ENCODE data around the gene BLM.
"Not testable (repeated sequence)": the region's sequence is repeated elsewhere in the genome, so short reads cannot be mapped to it uniquely, and the experiment has no call there.

Gene BLM

GRCh38 chr15:90840157-90840855 is 123.2 kb downstream of the BLM start:
- no peak for DNase-seq (ENCODE audit: extremely low read depth in 1 of 2, low read depth in 1 of 2)

DNA sequence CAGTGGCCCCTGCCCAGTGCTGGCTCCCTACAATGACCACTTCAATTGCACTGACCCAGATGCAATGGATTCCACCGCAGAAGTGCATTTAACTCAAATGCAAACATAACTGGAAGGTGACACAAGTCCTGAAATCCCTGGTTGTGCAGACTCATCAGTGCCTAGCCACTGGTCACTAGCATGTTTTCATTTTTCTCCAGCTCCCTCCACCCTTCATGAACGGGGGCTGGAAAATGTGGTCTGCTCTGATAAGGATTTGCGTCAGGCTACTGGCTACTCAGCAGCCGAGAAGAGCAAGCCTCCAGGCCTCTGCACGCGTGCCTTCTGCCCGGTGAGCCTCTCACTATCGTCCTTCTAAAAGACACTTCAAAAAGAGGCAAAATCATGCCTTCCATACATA is 123.8 kb downstream of the BLM start:
- DNase-seq (ENCODE audit: extremely low read depth in 1 of 2, low read depth in 1 of 2) = no peak

GRCh38 chr15:90844696-90845095 is 127.5 kb downstream of the BLM start:
- DNase-seq (ENCODE audit: extremely low read depth in 1 of 2, low read depth in 1 of 2) = no peak

- DNase-seq (ENCODE audit: extremely low read depth in 1 of 2, low read depth in 1 of 2) = no peak
These were observed 128.2 kb downstream of the BLM start for GRCh38 chr15:90845201-90845949.

DNA sequence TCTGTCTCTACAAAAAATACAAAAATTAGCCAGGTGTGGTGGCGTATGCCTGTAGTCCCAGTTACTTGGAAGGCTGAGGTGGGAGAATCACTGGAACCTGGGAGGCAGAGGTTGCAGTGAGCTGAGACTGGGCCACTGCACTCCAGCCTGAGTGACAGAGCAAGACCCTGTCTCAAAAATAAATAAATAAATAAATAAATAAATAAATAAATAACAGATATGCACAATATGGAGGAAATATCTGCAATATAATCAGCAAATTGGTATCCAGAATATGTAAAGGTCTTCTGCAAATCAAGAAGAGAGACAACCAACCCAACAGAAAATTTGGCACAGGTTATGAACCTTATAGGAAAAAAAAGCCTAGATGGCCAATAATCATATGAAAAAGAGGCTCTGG is 132.3 kb downstream of the BLM start:
- not testable (repeated sequence) for DNase-seq (ENCODE audit: extremely low read depth in 1 of 2, low read depth in 1 of 2)

DNA sequence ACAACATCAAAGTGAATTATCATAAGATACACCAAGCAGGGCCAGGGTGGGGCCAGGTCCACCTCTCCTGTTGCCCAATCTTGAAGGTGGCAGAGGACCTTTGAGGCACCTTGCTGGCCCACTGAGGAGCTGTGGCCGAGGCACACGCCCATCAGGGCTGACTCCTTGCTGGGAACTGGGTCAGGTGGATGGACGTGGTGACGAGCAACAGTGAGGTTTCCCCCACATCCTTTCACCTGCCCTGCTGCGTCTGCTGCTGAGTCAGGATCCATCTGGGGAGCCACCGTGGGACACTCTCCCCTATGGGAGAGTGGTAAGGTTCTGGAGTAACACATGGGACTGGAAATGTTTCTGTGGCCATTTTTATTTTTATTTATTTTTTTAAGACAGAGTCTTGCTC is 134.0 kb downstream of the BLM start:
- no peak for DNase-seq (ENCODE audit: extremely low read depth in 1 of 2, low read depth in 1 of 2)

DNA sequence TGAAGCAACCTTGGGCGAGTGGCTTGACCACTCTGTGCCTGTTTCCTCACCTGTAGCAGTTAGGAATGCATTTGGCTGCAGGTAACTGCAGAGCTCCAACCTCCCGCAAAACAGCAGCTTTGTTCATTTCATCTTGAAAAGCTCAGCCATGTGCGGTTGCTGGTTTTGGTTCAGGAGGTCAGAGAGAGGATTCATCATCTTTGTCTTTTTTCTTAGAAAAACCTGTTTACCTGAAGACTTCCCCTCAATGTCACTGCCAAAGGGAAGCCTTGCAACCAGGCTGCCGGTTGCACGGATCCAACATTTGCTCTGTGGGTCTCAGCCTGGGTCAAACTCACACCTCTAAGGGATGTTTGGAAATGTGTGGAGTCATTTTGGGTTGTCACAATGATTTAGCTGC is 134.8 kb downstream of the BLM start:
- no peak for DNase-seq (ENCODE audit: extremely low read depth in 1 of 2, low read depth in 1 of 2)

GRCh38 chr15:90855139-90855538 is 138.0 kb downstream of the BLM start:
- DNase-seq (ENCODE audit: extremely low read depth in 1 of 2, low read depth in 1 of 2) = no peak

DNA sequence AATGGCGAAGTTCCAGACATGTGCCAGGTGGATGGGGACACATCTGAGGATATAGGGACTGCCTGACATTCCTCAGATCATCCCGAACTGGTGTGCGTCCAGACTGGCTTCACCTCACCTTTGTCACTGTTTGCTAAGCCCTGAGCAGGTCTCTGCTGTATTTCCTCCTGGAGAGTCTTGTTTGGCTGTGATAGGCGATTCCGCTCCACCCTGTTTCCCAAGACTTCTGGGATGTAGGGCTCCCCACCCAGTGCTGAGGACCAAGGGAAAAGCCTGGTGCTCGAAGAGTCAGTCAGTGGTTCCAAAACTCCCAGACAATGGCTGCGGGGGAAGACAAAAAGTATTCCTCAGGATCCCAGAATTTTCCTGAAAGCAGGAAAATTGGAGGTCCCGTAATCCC is 140.2 kb downstream of the BLM start:
- no peak for DNase-seq (ENCODE audit: extremely low read depth in 1 of 2, low read depth in 1 of 2)

GRCh38 chr15:90857883-90858443 is 140.8 kb downstream of the BLM start:
- no peak for DNase-seq (ENCODE audit: extremely low read depth in 1 of 2, low read depth in 1 of 2)

- DNase-seq (ENCODE audit: extremely low read depth in 1 of 2, low read depth in 1 of 2) = no peak
These were observed 142.3 kb downstream of the BLM start for GRCh38 chr15:90859234-90860131.

GRCh38 chr15:90860450-90860849 is 143.3 kb downstream of the BLM start:
- DNase-seq (ENCODE audit: extremely low read depth in 1 of 2, low read depth in 1 of 2) = no peak

DNA sequence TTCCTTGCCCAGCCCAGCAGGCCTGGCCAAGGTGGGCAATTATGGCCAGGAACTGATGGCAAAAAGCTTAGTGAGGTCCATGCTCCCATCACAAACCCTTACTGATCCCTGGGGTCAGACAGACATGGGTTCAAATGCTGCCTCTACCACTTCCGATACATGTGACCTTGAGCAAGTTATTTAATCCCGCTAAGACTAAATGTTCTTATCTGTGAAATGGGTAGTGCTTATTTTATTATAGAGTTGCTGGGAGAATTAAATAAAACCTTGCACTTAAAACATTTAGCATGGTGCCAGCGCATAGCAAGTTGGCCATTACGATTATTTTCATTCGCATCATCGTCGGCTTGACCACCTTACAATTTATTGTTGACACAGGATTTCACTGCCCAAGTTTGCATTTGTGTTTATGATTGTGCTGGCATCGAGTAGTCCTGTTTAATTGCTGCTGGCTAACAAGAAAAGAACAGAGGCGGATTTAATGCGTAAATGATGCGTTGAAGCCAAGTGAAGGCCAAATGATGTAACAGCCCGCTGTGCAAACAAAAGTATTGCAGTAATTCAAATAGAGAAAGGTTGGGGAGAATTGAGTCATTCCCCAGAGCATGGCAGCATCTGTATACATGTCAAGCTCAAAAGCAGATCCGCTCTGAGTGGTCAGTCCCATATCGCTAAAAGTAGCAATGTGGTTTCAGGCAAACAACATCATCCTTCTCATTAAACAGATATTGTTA is 144.0 kb downstream of the BLM start:
- DNase-seq (ENCODE audit: extremely low read depth in 1 of 2, low read depth in 1 of 2) = no peak

GRCh38 chr15:90862487-90862886 is 145.3 kb downstream of the BLM start:
- no peak for DNase-seq (ENCODE audit: extremely low read depth in 1 of 2, low read depth in 1 of 2)

- no peak for DNase-seq (ENCODE audit: extremely low read depth in 1 of 2, low read depth in 1 of 2)
These were observed 146.0 kb downstream of the BLM start for GRCh38 chr15:90862964-90863778.

DNA sequence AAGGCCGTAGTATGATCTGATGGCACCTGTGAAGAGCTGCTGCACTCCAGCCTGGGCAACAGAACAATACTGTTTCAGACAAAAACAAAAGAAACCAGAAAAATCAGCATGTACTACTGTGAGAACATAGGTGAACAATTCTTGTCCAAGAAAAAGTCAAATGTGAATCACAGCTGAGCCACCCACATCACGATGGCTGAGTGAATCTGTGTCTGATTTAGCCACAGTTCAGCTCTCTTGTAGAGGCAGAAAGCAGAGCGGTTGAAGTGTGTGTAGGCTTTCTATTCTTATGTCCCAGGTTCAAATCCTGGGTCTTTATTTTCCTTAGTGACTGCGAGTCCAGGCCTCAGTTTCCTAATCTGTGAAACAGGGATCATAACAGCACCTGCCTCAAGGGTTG is 146.8 kb downstream of the BLM start:
- DNase-seq (ENCODE audit: extremely low read depth in 1 of 2, low read depth in 1 of 2) = no peak

GRCh38 chr15:90864507-90864906 is 147.4 kb downstream of the BLM start:
- DNase-seq (ENCODE audit: extremely low read depth in 1 of 2, low read depth in 1 of 2) = no peak

DNA sequence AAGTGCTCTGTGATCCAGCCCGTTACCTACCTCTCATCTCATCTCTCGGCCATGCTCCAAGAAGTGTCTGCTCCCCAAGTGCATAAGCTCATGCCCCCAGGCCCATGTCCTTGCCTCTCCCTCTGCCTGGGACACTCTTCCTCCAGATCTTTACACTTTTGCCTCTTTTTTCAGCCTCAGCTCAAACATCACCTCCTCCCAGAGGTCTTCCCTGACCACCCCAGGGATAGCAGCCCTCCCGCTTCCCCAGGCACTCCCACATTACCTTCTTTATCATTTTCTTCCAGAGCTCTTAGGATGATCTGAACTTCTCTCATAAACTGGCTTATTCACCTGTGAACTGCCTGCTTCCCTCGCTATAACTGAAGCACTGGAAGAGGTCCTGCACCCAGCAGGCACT is 148.6 kb downstream of the BLM start:
- DNase-seq (ENCODE audit: extremely low read depth in 1 of 2, low read depth in 1 of 2) = no peak

Measured in activated CD8-positive, alpha-beta memory T cell treated with anti-CD3 and anti-CD28 coated beads for 1 hour (primary cell).